Kidney tubule cell (primary cell): Measurements from ENCODE around the gene CBLC.

Experiments
- DNase-seq: peaks from one replicate; pipeline ENCODE4 v3.0.0-alpha.2; 2018; ENCODE audit warnings: low spot score

The CBLC gene

DNA sequence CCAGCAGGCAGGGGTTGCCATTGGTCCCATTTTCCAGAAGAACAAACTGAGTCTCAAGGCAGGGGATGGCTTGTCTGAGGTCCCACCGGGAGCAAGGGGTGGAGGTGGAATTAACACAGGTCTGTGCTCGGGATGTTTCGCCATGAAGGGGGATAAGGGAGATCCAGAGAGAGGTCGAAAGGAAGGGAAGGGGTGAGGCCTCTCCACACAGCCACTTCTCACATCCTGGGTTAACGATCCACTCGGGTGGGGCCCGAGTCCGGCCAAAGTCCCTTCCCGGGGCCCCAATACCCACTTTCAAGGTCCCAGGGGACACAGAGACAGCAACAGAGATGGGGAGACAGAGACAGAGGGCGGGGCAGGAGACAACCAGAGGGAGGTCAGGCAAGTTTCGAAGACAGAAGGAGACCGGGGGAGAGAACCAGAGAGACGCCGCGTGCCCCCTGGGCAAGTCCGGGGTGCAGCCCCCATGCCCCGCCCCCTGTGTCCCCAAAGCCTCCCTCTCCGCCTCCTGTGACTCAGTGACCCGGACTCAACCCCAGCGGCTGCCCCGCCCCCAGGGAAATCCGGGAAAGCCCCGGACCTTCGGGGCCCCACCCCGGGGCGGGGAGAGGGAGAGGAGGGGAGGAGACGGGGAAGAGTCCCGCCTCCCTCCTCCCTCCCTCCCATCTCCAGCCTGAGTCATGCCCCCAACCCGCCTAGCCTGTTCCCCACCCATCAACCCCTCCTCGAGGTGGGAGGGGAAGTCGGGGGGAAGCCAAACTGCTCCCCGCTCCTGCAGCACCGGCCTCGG lies 30.5 kb upstream of the CBLC start:
- peak; percentile 94 for DNase-seq

DNA sequence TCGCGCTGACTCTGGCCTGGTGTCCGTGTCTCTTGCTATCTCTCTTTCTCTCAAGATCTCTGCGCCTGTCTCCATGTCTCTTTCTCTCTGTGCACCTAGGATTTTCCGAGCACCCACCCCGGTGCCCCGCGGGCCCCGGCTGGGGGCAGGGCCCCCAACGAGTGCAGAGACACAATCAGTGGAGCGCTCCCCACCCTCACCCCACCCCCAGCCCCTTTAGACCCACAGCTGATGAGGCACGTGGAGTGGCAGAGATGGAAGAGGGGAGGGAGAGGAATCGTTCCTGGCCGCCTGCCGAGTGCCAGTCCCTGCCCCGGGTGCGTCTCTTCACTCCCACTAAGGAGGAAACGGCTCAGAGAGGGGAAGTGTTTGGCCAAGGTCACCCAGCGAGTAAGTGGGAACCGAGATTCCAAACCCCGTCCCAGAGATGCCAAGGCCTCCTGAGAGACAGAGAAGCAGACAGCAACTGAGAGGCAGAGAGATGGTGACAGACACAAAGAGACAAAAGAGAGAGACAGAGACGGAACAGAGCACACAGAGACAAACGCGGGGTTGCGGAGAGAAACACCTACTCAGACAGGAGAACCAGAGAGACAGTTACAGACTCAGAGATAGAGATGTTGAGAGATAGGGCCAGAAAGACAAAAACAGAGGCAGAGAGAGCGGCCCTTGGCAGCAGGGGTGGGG lies 29.8 kb upstream of the CBLC start:
- DNase-seq, result peak; percentile 79

DNA sequence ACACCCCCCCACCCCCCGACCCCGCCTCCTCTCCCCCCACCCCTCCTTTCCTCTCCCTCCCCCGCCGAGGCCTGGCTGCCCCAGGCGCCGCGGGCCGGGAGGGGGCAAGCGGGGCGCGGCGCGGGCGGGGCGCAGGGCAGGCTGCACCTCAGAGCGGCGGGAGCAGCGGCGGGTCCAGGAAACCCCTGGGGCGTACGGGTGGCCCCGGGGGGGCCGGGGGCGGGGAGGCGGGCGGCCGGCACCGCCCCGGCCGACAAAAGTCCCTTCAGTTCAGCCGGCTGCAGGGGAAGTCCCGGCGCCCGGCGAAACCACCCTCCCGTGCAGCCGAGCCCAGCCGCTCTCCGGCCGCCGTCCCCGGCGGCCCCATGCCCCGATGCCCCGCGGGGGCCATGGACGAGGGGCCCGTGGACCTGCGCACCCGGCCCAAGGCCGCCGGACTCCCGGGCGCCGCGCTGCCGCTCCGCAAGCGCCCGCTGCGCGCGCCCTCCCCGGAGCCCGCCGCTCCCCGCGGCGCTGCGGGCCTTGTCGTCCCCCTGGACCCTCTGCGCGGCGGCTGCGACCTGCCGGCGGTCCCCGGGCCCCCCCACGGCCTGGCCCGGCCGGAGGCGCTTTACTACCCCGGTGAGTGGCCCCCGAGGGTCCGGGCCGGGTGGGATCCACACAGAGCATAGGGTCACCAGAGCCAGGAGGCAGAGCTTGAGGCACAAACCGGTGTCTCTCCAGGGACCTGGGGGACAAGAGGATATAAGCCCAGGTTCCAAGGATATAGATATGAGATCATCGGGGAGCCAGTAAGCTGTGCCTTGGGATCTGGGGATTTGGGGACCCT lies 29.1 kb upstream of the CBLC start, which contains the start of gene BCL3:
Gene BCL3 (plus strand): TSS at position 283 of the 829 bp plus-strand sequence. CDS start 83 bp downstream, at position 366.
- peak; percentile 79 for DNase-seq

DNA sequence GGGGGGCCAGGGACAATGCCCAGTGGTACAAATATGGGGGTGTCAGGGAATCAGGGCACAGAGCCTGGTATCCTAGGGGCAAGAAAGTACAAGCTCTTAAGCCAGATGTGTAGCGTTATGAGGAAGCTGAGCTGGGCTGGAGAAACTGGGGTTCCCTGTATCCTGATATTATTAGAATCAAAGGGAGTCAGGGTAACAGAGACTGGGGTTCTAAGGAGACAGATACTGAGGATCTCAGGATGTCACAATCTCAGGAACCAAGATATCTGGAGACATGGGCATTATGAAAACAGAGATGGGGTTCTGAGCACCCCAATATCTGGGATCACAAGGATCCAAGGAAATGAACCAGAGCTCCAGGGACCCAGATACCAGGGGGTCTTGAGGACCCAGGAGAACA lies 28.4 kb upstream of the CBLC start:
- no peak for DNase-seq

DNA sequence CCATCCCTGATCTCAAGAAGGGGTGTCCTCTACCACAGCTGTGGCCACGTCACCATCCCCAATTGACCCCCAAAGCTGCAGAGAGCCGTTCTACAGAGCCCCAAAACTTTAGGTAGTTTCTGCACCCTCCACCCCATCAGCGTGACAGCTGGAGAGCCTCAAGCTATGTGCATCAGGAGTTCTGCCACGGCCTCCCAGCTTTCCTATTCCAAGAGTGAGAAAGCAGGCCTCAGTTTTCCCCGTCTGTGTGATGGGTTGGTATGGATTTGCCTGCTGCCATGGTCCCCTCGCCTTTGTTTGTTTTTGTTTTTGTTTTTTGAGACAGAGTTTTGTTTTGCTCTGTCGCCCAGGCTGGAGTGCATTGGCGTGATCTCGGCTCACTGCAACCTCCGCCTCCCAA lies 27.7 kb upstream of the CBLC start:
- no peak for DNase-seq

DNA sequence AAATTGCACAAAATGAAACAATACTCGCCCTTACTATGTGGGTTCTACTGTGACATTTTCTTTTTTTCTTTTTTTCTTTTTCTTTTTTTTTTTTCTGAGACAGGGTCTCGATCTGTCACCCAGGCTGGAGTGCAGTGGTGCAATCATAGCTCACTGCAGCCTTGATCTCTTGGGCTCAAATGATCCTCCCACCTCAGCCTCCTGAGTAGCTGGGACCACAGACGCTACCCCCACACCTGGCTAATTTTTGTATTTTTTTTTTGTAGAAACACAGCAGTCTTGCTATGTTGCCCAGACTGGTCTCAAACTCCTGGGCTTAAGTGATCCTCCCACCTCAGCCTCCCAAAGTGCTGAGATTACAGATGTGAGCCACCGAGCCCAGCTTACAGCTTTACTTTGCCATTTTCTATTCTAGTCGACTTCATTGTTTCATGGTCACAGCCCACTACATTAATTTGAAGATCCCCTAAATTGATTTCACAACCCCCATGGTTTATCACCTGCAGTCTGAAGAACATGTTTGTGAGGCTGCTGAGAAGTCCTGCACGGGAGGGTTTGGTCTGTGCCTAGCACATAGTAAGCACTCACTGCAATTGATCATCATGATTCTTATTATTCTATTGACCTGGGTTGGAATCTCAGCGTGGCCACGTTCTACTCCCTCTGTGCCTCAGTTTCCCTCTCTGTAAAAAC lies 25.4 kb upstream of the CBLC start:
- DNase-seq, result no peak

DNA sequence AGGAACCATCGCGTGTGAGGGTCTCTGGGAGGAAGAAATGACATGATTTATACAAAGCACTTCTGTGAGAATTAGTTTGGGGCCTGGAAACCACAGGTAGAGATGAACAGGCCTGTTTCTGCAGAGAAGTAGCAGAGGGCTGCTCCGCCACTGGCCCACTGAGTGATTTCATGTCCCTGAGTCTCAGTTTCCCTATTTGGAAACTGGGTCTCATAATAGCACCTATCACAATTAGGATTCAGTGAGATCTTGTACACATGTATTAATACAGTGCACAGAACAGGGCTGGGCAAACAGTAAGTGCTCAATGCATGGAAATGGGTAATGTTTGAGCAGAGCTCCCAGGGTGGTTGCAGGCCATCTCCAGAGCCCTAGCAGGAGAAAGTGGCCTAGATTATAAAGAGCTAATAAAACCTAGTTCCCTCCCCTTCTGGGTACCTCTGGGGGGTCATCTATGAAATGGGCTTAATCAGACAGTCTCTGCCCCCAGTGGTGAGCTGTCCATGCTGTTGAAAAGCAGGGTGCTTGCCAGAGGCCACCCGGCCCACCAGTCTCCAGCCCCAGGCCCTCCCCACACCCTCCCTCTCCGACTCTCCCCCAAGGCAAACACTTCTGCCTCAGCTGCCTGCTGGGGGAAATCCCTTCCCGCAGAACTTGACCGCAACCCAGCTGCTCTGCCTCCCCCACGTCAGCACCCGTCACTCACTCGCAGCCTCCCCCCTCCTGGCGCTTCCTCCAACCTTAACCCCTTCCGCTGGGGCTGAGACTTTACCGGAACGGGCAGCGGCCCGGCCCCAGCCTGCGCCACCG lies 24.7 kb upstream of the CBLC start:
- DNase-seq, result peak; percentile 95

DNA sequence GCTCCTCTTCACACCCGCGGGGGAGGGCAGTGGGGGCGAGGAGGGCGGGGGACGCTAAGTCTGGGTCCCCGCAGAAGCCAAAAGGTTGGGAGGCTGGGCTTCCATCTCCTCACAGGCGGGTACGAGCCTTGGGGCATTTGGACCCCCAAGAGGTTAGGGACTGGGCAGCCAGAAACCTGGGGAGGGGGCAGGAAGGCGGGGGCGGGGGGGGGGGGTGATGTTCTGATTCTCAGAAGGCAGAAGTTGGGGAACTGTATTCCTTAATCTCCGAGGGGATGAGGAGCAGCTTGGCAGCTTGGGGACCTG lies 24.1 kb upstream of the CBLC start:
- DNase-seq, result no peak

DNA sequence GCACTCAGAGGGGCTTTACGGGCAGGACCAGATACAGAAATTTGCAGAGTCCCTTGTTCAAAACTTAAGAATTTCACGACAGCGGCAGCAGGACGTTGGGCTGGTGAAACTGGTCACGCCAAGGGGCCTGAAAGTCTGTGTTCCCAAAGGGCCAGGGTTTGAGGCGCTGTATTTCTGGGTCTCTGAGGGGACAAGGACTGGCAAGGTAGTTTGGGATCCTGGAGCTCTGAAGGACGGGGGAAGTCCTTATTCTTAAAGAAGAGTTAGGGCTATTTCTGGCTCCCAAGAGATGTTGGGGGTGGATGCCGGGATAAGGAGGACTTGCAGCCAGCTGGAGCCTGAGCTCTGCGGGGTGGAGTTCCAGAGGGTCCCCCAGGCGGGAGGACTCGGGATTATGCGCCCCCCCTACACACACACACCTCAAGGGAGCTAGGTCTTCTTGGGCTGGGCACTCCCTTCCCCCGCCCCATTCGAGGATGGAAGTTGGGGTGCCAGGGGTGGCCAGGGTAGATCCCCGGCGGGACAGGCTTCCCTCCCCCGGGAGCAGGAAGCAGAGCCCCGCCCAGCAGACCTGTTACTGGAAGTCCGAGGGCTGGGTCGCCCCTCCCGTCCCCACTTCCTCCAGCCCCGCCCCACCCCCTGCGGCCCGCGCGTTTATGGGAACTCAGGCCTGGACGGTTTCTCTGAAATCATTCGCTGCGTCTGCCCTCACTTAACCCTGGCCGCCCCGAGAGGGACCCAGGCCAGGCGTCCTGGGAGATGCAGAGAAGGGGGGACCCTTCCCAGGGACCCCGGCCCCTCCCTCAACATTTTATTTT lies 23.5 kb upstream of the CBLC start:
- DNase-seq, result peak; percentile 76

DNA sequence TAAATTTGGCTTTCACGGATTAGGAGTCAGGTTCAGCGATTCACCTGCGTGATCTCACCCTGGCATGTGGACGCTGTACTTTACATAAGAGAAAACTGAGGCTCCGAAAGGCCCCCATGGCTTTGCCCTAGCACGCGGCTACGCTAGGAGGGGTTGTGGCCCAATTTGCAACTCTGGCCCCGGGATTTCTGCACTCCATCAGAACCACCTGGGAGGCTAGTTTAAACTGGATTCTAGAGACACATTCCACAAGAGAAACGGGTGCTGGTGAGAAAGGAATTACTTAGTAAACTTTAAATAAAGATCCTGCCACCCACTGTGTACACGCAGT lies 23.0 kb upstream of the CBLC start:
- DNase-seq, result no peak

DNA sequence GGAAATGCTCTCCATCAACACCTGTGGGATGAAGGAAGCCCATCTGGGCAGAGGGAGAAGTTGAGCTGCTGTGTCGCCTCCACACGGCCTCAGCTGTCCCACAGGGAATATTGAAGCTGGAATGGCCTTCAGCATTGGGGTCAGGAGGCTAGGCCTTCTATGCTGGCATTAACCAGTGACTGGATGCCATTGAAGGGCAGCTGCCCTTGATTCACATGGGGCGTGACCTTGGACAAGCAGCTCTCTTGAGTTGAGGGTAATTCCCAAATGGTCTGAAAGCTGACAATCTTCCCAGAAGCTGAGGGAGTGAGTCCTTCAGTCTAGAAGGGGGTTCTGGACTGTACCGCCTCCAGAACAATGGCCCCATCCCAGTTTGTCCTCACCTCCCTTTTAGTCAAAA lies 22.5 kb upstream of the CBLC start:
- DNase-seq, result no peak

DNA sequence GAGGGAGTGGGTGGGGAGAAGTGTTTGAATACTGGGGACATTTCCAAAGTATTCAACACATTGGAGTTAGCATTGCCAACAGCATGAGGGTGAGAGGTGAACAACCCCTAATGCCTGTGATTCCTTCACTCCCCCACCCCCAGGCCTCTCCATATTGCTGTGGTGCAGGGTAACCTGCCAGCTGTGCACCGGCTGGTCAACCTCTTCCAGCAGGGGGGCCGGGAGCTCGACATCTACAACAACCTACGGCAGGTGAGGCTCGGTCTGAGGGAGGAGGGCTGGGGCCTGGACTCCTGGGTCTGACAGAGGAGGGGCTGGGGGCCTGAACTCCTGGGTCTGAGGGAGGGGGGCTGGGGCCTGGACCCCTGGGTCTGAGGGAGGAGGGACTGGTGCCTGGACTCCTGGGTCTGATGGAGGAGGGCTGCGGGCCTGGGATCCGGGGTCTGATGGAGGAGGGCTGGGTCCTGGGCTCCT lies 21.6 kb upstream of the CBLC start:
- DNase-seq, result no peak

DNA sequence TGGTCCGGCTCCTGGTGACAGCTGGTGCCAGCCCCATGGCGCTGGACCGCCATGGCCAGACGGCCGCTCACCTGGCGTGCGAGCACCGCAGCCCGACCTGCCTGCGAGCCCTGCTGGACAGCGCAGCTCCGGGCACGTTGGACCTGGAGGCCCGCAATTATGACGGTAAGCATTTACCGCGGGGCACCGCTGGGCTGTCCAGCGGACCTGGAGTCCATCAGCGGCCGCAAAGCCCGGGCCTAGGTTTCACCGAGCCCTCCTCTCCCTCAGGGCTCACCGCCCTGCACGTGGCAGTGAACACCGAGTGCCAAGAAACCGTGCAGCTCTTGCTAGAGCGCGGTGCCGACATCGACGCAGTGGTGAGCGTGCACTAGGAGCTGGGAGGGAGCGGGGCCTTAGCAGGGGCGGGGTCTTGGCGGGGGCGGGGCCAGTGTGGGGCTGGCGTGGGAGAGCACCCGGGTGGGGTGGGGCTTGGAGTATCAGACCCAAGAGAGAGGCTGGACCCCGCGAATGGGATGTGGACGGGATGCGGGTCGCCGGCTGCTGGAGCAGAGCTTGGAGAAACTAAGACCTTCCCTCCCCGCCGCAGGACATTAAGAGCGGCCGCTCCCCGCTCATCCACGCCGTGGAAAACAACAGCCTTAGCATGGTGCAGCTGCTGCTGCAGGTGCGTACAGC lies 20.5 kb upstream of the CBLC start:
- no peak for DNase-seq

DNA sequence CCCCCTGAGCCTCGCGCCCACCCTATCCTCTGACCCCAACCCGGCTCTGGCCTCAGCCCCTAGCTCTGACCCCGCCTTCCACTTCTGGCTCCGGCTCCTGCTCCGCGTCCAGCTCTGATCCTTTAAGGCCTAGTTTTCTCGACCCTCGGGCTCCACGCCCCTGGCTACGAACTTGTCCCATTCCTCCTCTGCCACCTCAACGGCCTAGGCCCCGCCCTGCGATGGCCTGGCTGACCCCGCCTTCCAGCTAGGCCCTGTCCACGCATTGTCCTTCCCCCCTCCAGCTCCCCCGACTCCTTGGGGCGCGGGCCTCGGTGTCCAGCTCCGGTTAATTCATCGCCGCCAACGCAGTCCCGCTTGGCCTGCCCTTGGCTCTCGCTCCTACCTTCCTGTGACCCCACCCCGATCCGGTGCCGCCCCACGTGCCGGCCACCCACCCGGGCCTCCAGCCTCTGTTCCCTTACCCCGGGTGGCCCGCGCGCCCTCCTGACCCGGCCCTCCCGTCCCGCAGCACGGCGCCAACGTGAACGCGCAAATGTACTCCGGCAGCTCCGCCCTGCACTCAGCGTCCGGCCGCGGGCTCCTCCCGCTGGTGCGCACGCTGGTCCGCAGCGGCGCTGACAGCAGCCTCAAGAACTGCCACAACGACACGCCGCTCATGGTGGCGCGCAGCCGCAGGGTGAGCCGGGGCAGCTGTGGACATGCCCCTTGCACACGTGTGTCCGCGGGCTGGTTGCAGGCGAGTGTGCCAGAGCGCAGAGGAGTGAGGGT lies 19.8 kb upstream of the CBLC start:
- DNase-seq, result no peak

DNA sequence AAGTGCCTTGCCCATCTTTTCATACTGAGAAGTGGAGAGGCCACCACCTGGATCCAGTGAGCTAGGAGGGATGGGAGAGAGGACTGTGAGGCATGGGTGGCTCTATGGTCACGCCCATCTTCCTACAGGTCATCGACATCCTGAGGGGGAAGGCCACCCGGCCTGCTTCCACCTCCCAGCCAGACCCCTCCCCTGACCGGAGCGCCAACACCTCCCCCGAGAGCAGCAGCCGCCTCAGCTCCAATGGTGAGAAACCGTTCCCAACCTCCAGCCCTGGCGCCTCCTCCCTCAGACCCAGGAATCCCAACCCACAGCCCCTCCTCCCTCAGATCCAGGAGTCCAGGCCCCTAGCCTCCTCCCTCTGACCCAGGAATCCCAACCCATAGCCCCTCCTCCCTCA lies 19.1 kb upstream of the CBLC start:
- no peak for DNase-seq

DNA sequence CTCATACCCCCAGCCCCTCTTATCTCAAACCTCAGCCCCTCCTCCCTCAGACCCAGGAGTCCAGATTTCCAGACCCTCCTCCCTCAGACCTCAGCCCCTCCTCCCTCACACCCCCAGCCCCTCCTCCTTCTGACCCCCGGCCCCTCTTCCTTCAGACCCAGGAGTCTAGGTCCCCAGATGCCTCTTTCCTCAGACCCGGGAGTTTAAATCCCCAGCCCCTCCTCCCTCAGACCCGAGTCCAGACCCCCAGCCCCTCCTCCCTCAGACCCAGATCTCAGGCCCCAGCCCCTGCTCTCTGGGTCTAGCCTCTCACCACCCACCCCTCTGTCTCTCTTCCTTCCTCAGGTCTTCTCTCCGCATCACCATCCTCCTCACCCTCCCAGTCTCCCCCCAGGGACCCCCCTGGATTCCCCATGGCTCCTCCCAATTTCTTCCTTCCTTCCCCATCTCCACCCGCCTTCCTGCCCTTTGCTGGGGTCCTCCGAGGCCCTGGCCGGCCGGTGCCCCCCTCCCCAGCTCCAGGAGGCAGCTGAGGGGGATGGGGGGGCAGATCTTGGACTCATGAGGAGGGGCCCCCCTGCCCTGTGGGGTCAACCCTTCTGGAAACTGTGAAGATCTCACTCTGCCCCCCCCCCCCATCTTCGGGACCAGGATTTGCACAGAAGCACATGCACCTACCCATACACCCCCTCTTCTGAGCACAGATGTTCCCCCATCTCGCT lies 18.4 kb upstream of the CBLC start:
- DNase-seq, result no peak

DNA sequence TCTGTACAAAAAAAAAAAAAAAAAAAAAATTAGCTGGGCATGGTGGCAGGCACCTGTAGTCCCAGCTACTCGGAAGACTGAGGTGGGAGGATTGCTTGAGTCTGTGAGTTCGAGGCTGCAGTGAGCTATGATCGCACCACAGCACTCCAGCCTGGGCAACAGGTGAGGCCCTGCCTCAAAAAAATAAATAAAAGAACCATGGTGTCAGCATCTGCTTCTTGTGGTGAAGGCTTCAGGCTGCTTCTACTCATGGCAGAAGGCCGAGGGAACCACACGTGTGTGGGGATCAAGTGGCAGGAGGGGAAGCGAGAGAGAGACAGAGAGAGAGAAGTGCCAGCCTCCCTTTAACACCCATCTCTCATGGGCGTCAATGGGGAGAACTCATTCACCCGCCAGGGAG lies 15.7 kb upstream of the CBLC start:
- DNase-seq, result no peak
